GM21367 (cell line): ENCODE data around the gene MGAT1.
"Not testable (repeated sequence)": the region's sequence is repeated elsewhere in the genome, so short reads cannot be mapped to it uniquely, and the experiment has no call there.

Experiments used
- ATAC-seq: cut with Tn5 transposase; IDR thresholded peaks from one replicate; pipeline ENCODE4 v1.9.1; 2021; ENCODE audit not compliant: unreplicated experiment

MGAT1 gene

GRCh38 chr5:180786531-180787398, 15.8 kb downstream of the MGAT1 start:
- ATAC-seq = no peak

GRCh38 chr5:180785794-180786221, 16.8 kb downstream of the MGAT1 start:
- no peak for ATAC-seq

GRCh38 chr5:180785121-180785781, 17.4 kb downstream of the MGAT1 start:
- ATAC-seq = no peak

GRCh38 chr5:180784497-180785097, 18.0 kb downstream of the MGAT1 start:
- ATAC-seq = peak; percentile 62

GRCh38 chr5:180783340-180784052, 19.1 kb downstream of the MGAT1 start:
- no peak for ATAC-seq

GRCh38 chr5:180782748-180783147, 19.9 kb downstream of the MGAT1 start:
- no peak for ATAC-seq

GRCh38 chr5:180781900-180782326, 20.7 kb downstream of the MGAT1 start:
- not testable (repeated sequence) for ATAC-seq

GRCh38 chr5:180779985-180780610, 22.5 kb downstream of the MGAT1 start:
- ATAC-seq = no peak

GRCh38 chr5:180777475-180777874, 25.1 kb downstream of the MGAT1 start:
- no peak for ATAC-seq

- no peak for ATAC-seq
Measured at GRCh38 chr5:180776376-180776775, 26.2 kb downstream of the MGAT1 start.

GRCh38 chr5:180775624-180776023, 27.0 kb downstream of the MGAT1 start:
- no peak for ATAC-seq

- ATAC-seq = no peak
Measured at GRCh38 chr5:180771839-180772238, 30.8 kb downstream of the MGAT1 start.

GRCh38 chr5:180769821-180770220, 32.8 kb downstream of the MGAT1 start:
- ATAC-seq = no peak

GRCh38 chr5:180755601-180756000, 47.0 kb downstream of the MGAT1 start:
- no peak for ATAC-seq

GRCh38 chr5:180744253-180744652, 58.4 kb downstream of the MGAT1 start:
- ATAC-seq = no peak

- ATAC-seq = no peak
Measured at GRCh38 chr5:180742727-180743126, 59.9 kb downstream of the MGAT1 start.

GRCh38 chr5:180740953-180741352, 61.7 kb downstream of the MGAT1 start:
- ATAC-seq = not testable (repeated sequence)

GRCh38 chr5:180739958-180740357, 62.6 kb downstream of the MGAT1 start, which contains the start of gene OR2Y1:
OR2Y1 (minus strand) TSS chr5:180740058; CDS start chr5:180740058, 0 bp downstream.
- no peak for ATAC-seq

- no peak for ATAC-seq
Measured at GRCh38 chr5:180739271-180739670, 63.3 kb downstream of the MGAT1 start.

- ATAC-seq = no peak
Measured at GRCh38 chr5:180736536-180736935, 66.1 kb downstream of the MGAT1 start.
